HG03457 (cell line): Measurements from ENCODE around the gene SCP2D1.

Source experiments
- ATAC-seq: cut with Tn5 transposase; IDR thresholded peaks from one replicate; pipeline ENCODE4 v1.9.1; 2021; ENCODE audit warnings: moderate number of reproducible peaks; ENCODE audit not compliant: unreplicated experiment

The SCP2D1 gene

GRCh38 chr20:18811904-18812303 is 1.7 kb upstream of the SCP2D1 start:
- ATAC-seq: no peak

- no peak for ATAC-seq
Measured at GRCh38 chr20:18815194-18815942, 1.8 kb downstream of the SCP2D1 start.

GRCh38 chr20:18822832-18823231 is 9.2 kb downstream of the SCP2D1 start:
- ATAC-seq: no peak

- no peak for ATAC-seq
Measured at GRCh38 chr20:18831830-18832499, 18.4 kb downstream of the SCP2D1 start.

GRCh38 chr20:18832546-18833200 is 19.1 kb downstream of the SCP2D1 start:
- ATAC-seq: no peak

GRCh38 chr20:18835466-18836256 is 22.1 kb downstream of the SCP2D1 start:
- no peak for ATAC-seq

- no peak for ATAC-seq
Measured at GRCh38 chr20:18837718-18838117, 24.1 kb downstream of the SCP2D1 start.

GRCh38 chr20:18839507-18840247 is 26.1 kb downstream of the SCP2D1 start:
- no peak for ATAC-seq

GRCh38 chr20:18840248-18840645 is 26.7 kb downstream of the SCP2D1 start:
- ATAC-seq: no peak

GRCh38 chr20:18845017-18845416 is 31.4 kb downstream of the SCP2D1 start:
- ATAC-seq: no peak

GRCh38 chr20:18847226-18847755 is 33.7 kb downstream of the SCP2D1 start:
- no peak for ATAC-seq

- ATAC-seq: no peak
Measured at GRCh38 chr20:18849131-18849530, 35.5 kb downstream of the SCP2D1 start.

GRCh38 chr20:18851629-18852028 is 38.0 kb downstream of the SCP2D1 start:
- ATAC-seq: no peak

- no peak for ATAC-seq
Measured at GRCh38 chr20:18852318-18852717, 38.7 kb downstream of the SCP2D1 start.

- no peak for ATAC-seq
Measured at GRCh38 chr20:18853216-18853615, 39.6 kb downstream of the SCP2D1 start.

- ATAC-seq: no peak
Measured at GRCh38 chr20:18853946-18854646, 40.5 kb downstream of the SCP2D1 start.

GRCh38 chr20:18855882-18856281 is 42.3 kb downstream of the SCP2D1 start:
- ATAC-seq: no peak

GRCh38 chr20:18856873-18857272 is 43.3 kb downstream of the SCP2D1 start:
- no peak for ATAC-seq

GRCh38 chr20:18857640-18858039 is 44.1 kb downstream of the SCP2D1 start:
- ATAC-seq: no peak

- no peak for ATAC-seq
Measured at GRCh38 chr20:18858816-18859215, 45.2 kb downstream of the SCP2D1 start.
